A673 (cell line): ENCODE data around the gene SNAP29. TPM values are rescaled to one million over a fixed set of nuclear protein-coding genes. Genes with fewer than 3 reads are reported as not detected.

Experiments used
- BruUV-seq: library from RNA; stranded (reverse); fragments of 400-500 nt; replicated peaks from 2 replicates; lab custom pipeline; 2021; lab: Mats Ljungman, UMichigan
- CTCF ChIA-PET: fragments of 300-600 bp; sonication (Branson Sonifier 250); formaldehyde crosslinking; loops from one replicate; lab custom pipeline; 2022; ENCODE audit warnings: antibody characterized with exemption; lab: Charles Lee
- POLR2A ChIA-PET: fragments of 300-600 bp; sonication (Branson Sonifier 250); formaldehyde crosslinking; loops from one replicate; lab custom pipeline; 2022; ENCODE audit warnings: antibody characterized with exemption; ENCODE audit not compliant: low non-redundant PET; lab: Charles Lee
- DNase-seq: peaks from one replicate; pipeline ENCODE4 v3.0.0-alpha.2; 2015; ENCODE audit warnings: low spot score
- H3K27ac ChIP-seq: fragments of 200-600 bp; sonication (generic); 2 replicates; pipeline ENCODE4 v1.5.1; 2016; ENCODE audit warnings: mixed run types, low read depth, mild to moderate bottlenecking, mixed read lengths, antibody characterized with exemption, low read length; ENCODE audit not compliant: poor library complexity, severe bottlenecking
- H3K27me3 ChIP-seq: fragments of 200-600 bp; sonication (generic); replicated peaks from 2 replicates; pipeline ENCODE4 v1.6.1; 2017; ENCODE audit warnings: mixed run types, low read depth, mild to moderate bottlenecking, mixed read lengths, antibody characterized with exemption, low read length; ENCODE audit not compliant: insufficient read depth, poor library complexity
- H3K36me3 ChIP-seq: fragments of 200-600 bp; sonication (generic); 2 replicates; pipeline ENCODE4 v1.6.1; 2016; ENCODE audit warnings: mixed run types, mild to moderate bottlenecking, mixed read lengths, antibody characterized with exemption, low read length; ENCODE audit not compliant: insufficient read depth, poor library complexity, severe bottlenecking
- H3K4me1 ChIP-seq: fragments of 200-600 bp; sonication (generic); 2 replicates; pipeline ENCODE4 v1.6.1; 2017; ENCODE audit warnings: mixed run types, mild to moderate bottlenecking, mixed read lengths, antibody characterized with exemption, low read length; ENCODE audit not compliant: insufficient read depth, poor library complexity, severe bottlenecking
- H3K4me3 ChIP-seq: fragments of 200-600 bp; sonication (generic); 2 replicates; pipeline ENCODE4 v1.5.1; 2016; ENCODE audit warnings: low read depth, mixed run types, mild to moderate bottlenecking, mixed read lengths, low read length; ENCODE audit not compliant: poor library complexity, severe bottlenecking
- H3K9me3 ChIP-seq: fragments of 200-600 bp; sonication (generic); 2 replicates; pipeline ENCODE4 v1.6.1; 2016; ENCODE audit warnings: mixed run types, low read depth, mild to moderate bottlenecking, mixed read lengths, antibody characterized with exemption, low read length; ENCODE audit not compliant: poor library complexity, severe bottlenecking
- CTCF ChIP-seq: fragments of 300-800, 200-600 bp; sonication (generic); conservative IDR thresholded peaks from 2 replicates; pipeline ENCODE4 v1.5.1; 2017; ENCODE audit warnings: low read depth, mild to moderate bottlenecking, antibody characterized with exemption, low read length, moderate library complexity, mixed read lengths
- EZH2 ChIP-seq: fragments of 200-600 bp; sonication (generic); IDR thresholded peaks from 2 replicates; pipeline ENCODE4 v1.6.1; 2017; ENCODE audit warnings: borderline replicate concordance, low read depth, mild to moderate bottlenecking, mixed read lengths, antibody characterized with exemption, low read length; ENCODE audit not compliant: poor library complexity, severe bottlenecking
- intact Hi-C: fragments of 100-400 bp; cut with micrococcal nuclease; formaldehyde crosslinking; loops from one replicate; pipeline ENCODE4 v1.10.0; 2022; ENCODE audit not compliant: unreplicated experiment
- total RNA-seq: library from RNA; stranded (reverse); gene quantifications from 2 replicates; pipeline ENCODE4 v1.2.3, GENCODE V29; 2021

SNAP29 gene
- total RNA-seq, 1 experiment from 2014 or later: 35.3 TPM

GRCh38 chr22:20909543-20910303 lies 50.9 kb downstream of the SNAP29 start:
- no peak for TF ChIP-seq CTCF
- TF ChIP-seq EZH2: no peak
- intact Hi-C loops: no loop called here
- no TSS peak for BruUV-seq
- no peaks in the 10 kb centered on the region for H3K36me3 ChIP-seq
- ChIA-PET POLR2A (no interaction called here), CTCF (no interaction called here)
- H3K9me3 ChIP-seq: no peaks in the 10 kb centered on the region
- no peak for DNase-seq
- H3K27me3 ChIP-seq: no peaks in the 10 kb centered on the region
- no peaks in the 10 kb centered on the region for H3K4me1 ChIP-seq
- no peak overlapping the region for H3K4me3 ChIP-seq
- H3K27ac ChIP-seq: no peak overlapping the region

GRCh38 chr22:20912494-20912893 lies 53.7 kb downstream of the SNAP29 start:
- Histone ChIP-seq H3K9me3 (no peaks in the 10 kb centered on the region), H3K27ac (no peak overlapping the region), H3K4me1 (peaks cover 3% of the 10 kb centered on the region), H3K4me3 (no peak overlapping the region), H3K36me3 (no peaks in the 10 kb centered on the region), H3K27me3 (no peaks in the 10 kb centered on the region)
- no peak for TF ChIP-seq EZH2
- no peak for TF ChIP-seq CTCF
- intact Hi-C loops: no loop called here
- ChIA-PET POLR2A (no interaction called here), CTCF (no interaction called here)
- no TSS peak for BruUV-seq
- no peak for DNase-seq

- Histone ChIP-seq H3K9me3 (no peaks in the 10 kb centered on the region), H3K4me3 (peak within 1 kb of the TSS; percentile 95), H3K4me1 (peaks cover 15% of the 10 kb centered on the region), H3K27ac (peak within 1 kb of the TSS; percentile 97), H3K36me3 (peaks cover 4% of the 10 kb centered on the region), H3K27me3 (no peaks in the 10 kb centered on the region)
- intact Hi-C loops: no loop called here
- peak; percentile 99 for DNase-seq
- TSS peak; percentile 98 for BruUV-seq
- CTCF ChIA-PET: interaction anchor here (0.6 to 1.3 kb wide), 6 partner anchors 8 to 1820 kb away, joined by 3 to 5 read pairs (median 4); partner anchors contain the start of gene LZTR1
- TF ChIP-seq CTCF (peak; percentile 97), EZH2 (no peak)
- POLR2A ChIA-PET: no interaction called here
Measured at GRCh38 chr22:20916916-20917810, 58.4 kb downstream of the SNAP29 start, which contains the start of gene CRKL. TSS of gene CRKL (plus strand) at chr22:20917407. CDS start at chr22:20917935, 528 bp downstream.
